ENCODE measurements around the gene COL19A1.

Gene COL19A1

GRCh38 chr6:70125602-70126001 is 259.2 kb downstream of the COL19A1 start:
- DNase-seq (ENCODE audit: low read depth), result no peak

GRCh38 chr6:70129341-70129740 is 263.0 kb downstream of the COL19A1 start:
- DNase-seq (ENCODE audit: low read depth), result no peak

GRCh38 chr6:70130865-70131264 is 264.5 kb downstream of the COL19A1 start:
- DNase-seq (ENCODE audit: low read depth), result no peak

- no peak for DNase-seq (ENCODE audit: low read depth)
Measured at GRCh38 chr6:70131528-70131927, 265.2 kb downstream of the COL19A1 start.

GRCh38 chr6:70133246-70133645 is 266.9 kb downstream of the COL19A1 start:
- no peak for DNase-seq (ENCODE audit: low read depth)

- DNase-seq (ENCODE audit: low read depth), result no peak
Measured at GRCh38 chr6:70134542-70134941, 268.2 kb downstream of the COL19A1 start.

GRCh38 chr6:70135219-70136160 is 269.1 kb downstream of the COL19A1 start:
- no peak for DNase-seq (ENCODE audit: low read depth)

GRCh38 chr6:70136996-70137395 is 270.6 kb downstream of the COL19A1 start:
- no peak for DNase-seq (ENCODE audit: low read depth)

GRCh38 chr6:70140496-70140895 is 274.1 kb downstream of the COL19A1 start:
- no peak for DNase-seq (ENCODE audit: low read depth)

- no peak for DNase-seq (ENCODE audit: low read depth)
Measured at GRCh38 chr6:70142034-70142433, 275.7 kb downstream of the COL19A1 start.

- no peak for DNase-seq (ENCODE audit: low read depth)
Measured at GRCh38 chr6:70145178-70145577, 278.8 kb downstream of the COL19A1 start.

- no peak for DNase-seq (ENCODE audit: low read depth)
Measured at GRCh38 chr6:70149209-70149788, 282.9 kb downstream of the COL19A1 start.

GRCh38 chr6:70150521-70150920 is 284.2 kb downstream of the COL19A1 start:
- DNase-seq (ENCODE audit: low read depth), result no peak

GRCh38 chr6:70151616-70152015 is 285.3 kb downstream of the COL19A1 start:
- DNase-seq (ENCODE audit: low read depth), result no peak

GRCh38 chr6:70152786-70153185 is 286.4 kb downstream of the COL19A1 start:
- no peak for DNase-seq (ENCODE audit: low read depth)

GRCh38 chr6:70157086-70157485 is 290.7 kb downstream of the COL19A1 start:
- DNase-seq (ENCODE audit: low read depth), result no peak

- no peak for DNase-seq (ENCODE audit: low read depth)
Measured at GRCh38 chr6:70160276-70160675, 293.9 kb downstream of the COL19A1 start.

- no peak for DNase-seq (ENCODE audit: low read depth)
Measured at GRCh38 chr6:70162972-70163371, 296.6 kb downstream of the COL19A1 start.

GRCh38 chr6:70163795-70164194 is 297.4 kb downstream of the COL19A1 start:
- no peak for DNase-seq (ENCODE audit: low read depth)

- no peak for DNase-seq (ENCODE audit: low read depth)
Measured at GRCh38 chr6:70164556-70164955, 298.2 kb downstream of the COL19A1 start.

GRCh38 chr6:70166088-70166958 is 300.0 kb downstream of the COL19A1 start:
- DNase-seq (ENCODE audit: low read depth), result no peak

GRCh38 chr6:70168681-70169377 is 302.5 kb downstream of the COL19A1 start:
- no peak for DNase-seq (ENCODE audit: low read depth)
